Activated CD4-positive, alpha-beta T cell treated with anti-CD3 and anti-CD28 coated beads for 48 hours (primary cell): ENCODE results near the gene UCP1.

Experiments used
- DNase-seq: peaks from one replicate; pipeline ENCODE4 v3.0.0-alpha.2; 2020

Gene UCP1

GRCh38 chr4:140568507-140569306 is at the start of gene UCP1:
Gene UCP1, minus strand, starts transcription at chr4:140568961. Its CDS starts 232 bp downstream, at chr4:140568729.
- DNase-seq, result peak; percentile 4

- no peak for DNase-seq
Measured at GRCh38 chr4:140617499-140618248, 48.9 kb upstream of the UCP1 start.

GRCh38 chr4:140615451-140615850 is 46.7 kb upstream of the UCP1 start:
- DNase-seq, result no peak

- no peak for DNase-seq
Measured at GRCh38 chr4:140612357-140612756, 43.6 kb upstream of the UCP1 start.

GRCh38 chr4:140611854-140612253 is 43.1 kb upstream of the UCP1 start:
- DNase-seq, result no peak

GRCh38 chr4:140609548-140610425 is 41.0 kb upstream of the UCP1 start:
- no peak for DNase-seq

GRCh38 chr4:140607852-140608251 is 39.1 kb upstream of the UCP1 start:
- no peak for DNase-seq

GRCh38 chr4:140604544-140604943 is 35.8 kb upstream of the UCP1 start:
- DNase-seq, result no peak

GRCh38 chr4:140603286-140603685 is 34.5 kb upstream of the UCP1 start:
- DNase-seq, result no peak

GRCh38 chr4:140602714-140603113 is 34.0 kb upstream of the UCP1 start:
- no peak for DNase-seq

- DNase-seq, result no peak
Measured at GRCh38 chr4:140600408-140600807, 31.6 kb upstream of the UCP1 start.

- no peak for DNase-seq
Measured at GRCh38 chr4:140595065-140595464, 26.3 kb upstream of the UCP1 start.

- DNase-seq, result no peak
Measured at GRCh38 chr4:140584439-140584838, 15.7 kb upstream of the UCP1 start.

GRCh38 chr4:140581078-140581477 is 12.3 kb upstream of the UCP1 start:
- no peak for DNase-seq

- no peak for DNase-seq
Measured at GRCh38 chr4:140579278-140579677, 10.5 kb upstream of the UCP1 start.

- DNase-seq, result no peak
Measured at GRCh38 chr4:140575489-140575888, 6.7 kb upstream of the UCP1 start.

- DNase-seq, result no peak
Measured at GRCh38 chr4:140571620-140572019, 2.9 kb upstream of the UCP1 start.

- no peak for DNase-seq
Measured at GRCh38 chr4:140569307-140569638, 512 bp upstream of the UCP1 start.

- no peak for DNase-seq
Measured at GRCh38 chr4:140559696-140560095, 9.1 kb downstream of the UCP1 start.

GRCh38 chr4:140557831-140558435 is 10.8 kb downstream of the UCP1 start:
- no peak for DNase-seq

GRCh38 chr4:140556372-140557085 is 12.2 kb downstream of the UCP1 start:
- peak; percentile 29 for DNase-seq

- DNase-seq, result no peak
Measured at GRCh38 chr4:140533951-140534480, 34.7 kb downstream of the UCP1 start.
